Thyroid gland (tissue), 4 donors: Measurements from ENCODE around the gene FGF16. TPM values are rescaled to one million over a fixed set of nuclear protein-coding genes. Genes with fewer than 3 reads are reported as not detected.
A peak's percentile ranks its signal among the peaks of the same experiment; 100 is the strongest.

Experiments
- DNase-seq, 2 donors: peaks; one replicate each; pipeline ENCODE4 v3.0.0-alpha.2; 2019
- H3K27ac ChIP-seq, 3 donors: fragments of 200-600 bp; sonication (generic); 1 replicate in 2 of 3; 2 replicates in 1 of 3; pipeline ENCODE4 v1.5.1; 2016 to 2019; ENCODE audit warnings: mild to moderate bottlenecking in 1 of 3, moderate library complexity in 1 of 3
- H3K27me3 ChIP-seq: fragments of 200-600 bp; sonication (generic); one replicate; pipeline ENCODE4 v1.5.1; 2019
- H3K36me3 ChIP-seq, 2 donors: fragments of 200-600 bp; sonication (generic); one replicate each; pipeline ENCODE4 v1.5.1; 2016 to 2019
- H3K4me1 ChIP-seq, 2 donors: fragments of 200-600 bp; sonication (generic); one replicate each; pipeline ENCODE4 v1.5.1; 2017 to 2019
- H3K4me3 ChIP-seq, 3 donors: fragments of 200-600 bp; sonication (generic); replicated peaks in 1 of 3; 1 replicate in 2 of 3; 2 replicates in 1 of 3; pipeline ENCODE4 v1.5.1; 2016; ENCODE audit warnings: mild to moderate bottlenecking in 1 of 3
- H3K9me3 ChIP-seq: fragments of 200-600 bp; sonication (generic); one replicate; pipeline ENCODE4 v1.5.1; 2017
- CTCF ChIP-seq, 6 experiments: fragments of 200-600 bp in 3 of 6; fragments of 450-650 bp in 3 of 6; sonication (generic) in 3 of 6; IDR thresholded peaks; one replicate each; pipeline ENCODE4 v1.5.1; 2016 to 2019; ENCODE audit warnings: antibody characterized with exemption in 6 of 6, mild to moderate bottlenecking in 2 of 6, inconsistent platforms in 1 of 6, moderate library complexity in 1 of 6
- POLR2A ChIP-seq, 2 donors: fragments of 450-650 bp; IDR thresholded peaks; one replicate each; pipeline ENCODE4 v1.6.1; 2017; ENCODE audit warnings: antibody characterized with exemption in 2 of 2, mild to moderate bottlenecking in 2 of 2, moderate library complexity in 1 of 2
- WGBS, 2 donors: methylation state at CpG; one replicate each; pipeline ENCODE4 v1.1.5; 2017; 5-methylcytosine and 5-hydroxymethylcytosine counted together
- intact Hi-C: fragments of 100-400 bp; cut with DNase I; formaldehyde crosslinking; loops from one replicate; pipeline ENCODE4 v1.15.1; 2023
- total RNA-seq, 4 donors: library from RNA; depleted of rRNA; stranded (reverse); fragments of >200 nt; gene quantifications; one replicate each; pipeline ENCODE4 v1.2.3, GENCODE V29; 2016

FGF16 gene
- total RNA-seq, 4 donors from 2014 or later, result 0.22 to 0.27 TPM; not detected in 2

GRCh38 chrX:77415161-77415560, 32.0 kb upstream of the FGF16 start:
- Histone ChIP-seq H3K36me3 (no peaks in the 10 kb centered on the region), H3K27ac (no peak overlapping the region), H3K4me1 (no peaks in the 10 kb centered on the region), H3K9me3 (no peaks in the 10 kb centered on the region), H3K27me3 (no peaks in the 10 kb centered on the region), H3K4me3 (no peak overlapping the region)
- no peak for DNase-seq
- intact Hi-C loops, result no loop called here
- 0 to 33% methylated on average over 1 of the region's 1 CpG for WGBS, 2 donors
- TF ChIP-seq CTCF (IDR thresholded peaks at IDR 0.05), result no peak
- TF ChIP-seq POLR2A (IDR thresholded peaks at IDR 0.05), result no peak

GRCh38 chrX:77415882-77416281, 31.3 kb upstream of the FGF16 start:
- intact Hi-C loops, result no loop called here
- no peak overlapping the region for H3K4me3 ChIP-seq
- H3K9me3 ChIP-seq, result no peaks in the 10 kb centered on the region
- no peak overlapping the region for H3K27ac ChIP-seq
- H3K27me3 ChIP-seq, result no peaks in the 10 kb centered on the region
- no peaks in the 10 kb centered on the region for H3K36me3 ChIP-seq
- no peaks in the 10 kb centered on the region for H3K4me1 ChIP-seq
- TF ChIP-seq POLR2A (IDR thresholded peaks at IDR 0.05), result no peak
- no peak for TF ChIP-seq CTCF (IDR thresholded peaks at IDR 0.05)
- DNase-seq, result no peak
- WGBS, 2 donors, result 81 to 100% methylated on average over 1 of the region's 1 CpG

GRCh38 chrX:77422891-77423648, 24.1 kb upstream of the FGF16 start:
- H3K9me3 ChIP-seq, result no peaks in the 10 kb centered on the region
- no peak overlapping the region for H3K4me3 ChIP-seq
- intact Hi-C loops, result no loop called here
- H3K36me3 ChIP-seq, result no peaks in the 10 kb centered on the region
- TF ChIP-seq CTCF (IDR thresholded peaks at IDR 0.05) (no peak), POLR2A (IDR thresholded peaks at IDR 0.05) (no peak)
- no peaks in the 10 kb centered on the region for H3K27me3 ChIP-seq
- no peak for DNase-seq
- peak overlapping the region in 1 of 3 donors; percentile 2 for H3K27ac ChIP-seq
- WGBS, 2 donors, result 39 to 45% methylated on average over 4 of the region's 4 CpGs
- H3K4me1 ChIP-seq, result no peaks in the 10 kb centered on the region

- no peaks in the 10 kb centered on the region for H3K4me1 ChIP-seq
- no peaks in the 10 kb centered on the region for H3K36me3 ChIP-seq
- TF ChIP-seq POLR2A (IDR thresholded peaks at IDR 0.05) (no peak), CTCF (IDR thresholded peaks at IDR 0.05) (no peak)
- DNase-seq, result no peak
- H3K27me3 ChIP-seq, result no peaks in the 10 kb centered on the region
- intact Hi-C loops, result no loop called here
- H3K4me3 ChIP-seq, result no peak overlapping the region
- H3K27ac ChIP-seq, result no peak overlapping the region
- no peaks in the 10 kb centered on the region for H3K9me3 ChIP-seq
- 67 to 97% methylated on average over 2 of the region's 2 CpGs for WGBS, 2 donors
Observed at GRCh38 chrX:77426811-77427210, 20.4 kb upstream of the FGF16 start.

GRCh38 chrX:77427611-77428010, 19.6 kb upstream of the FGF16 start:
- intact Hi-C loops, result no loop called here
- Histone ChIP-seq H3K27me3 (no peaks in the 10 kb centered on the region), H3K4me1 (no peaks in the 10 kb centered on the region), H3K36me3 (no peaks in the 10 kb centered on the region), H3K27ac (no peak overlapping the region), H3K4me3 (no peak overlapping the region), H3K9me3 (no peaks in the 10 kb centered on the region)
- WGBS, 2 donors, result 71 to 88% methylated on average over 1 of the region's 1 CpG
- DNase-seq, result no peak
- TF ChIP-seq POLR2A (IDR thresholded peaks at IDR 0.05), result no peak
- no peak for TF ChIP-seq CTCF (IDR thresholded peaks at IDR 0.05)
